NB4 (cell line): ENCODE measurements around the gene AKAP6.
"Not testable (repeated sequence)": the region's sequence is repeated elsewhere in the genome, so short reads cannot be mapped to it uniquely, and the experiment has no call there.

Experiments used
- DNase-seq: peaks from one replicate; pipeline ENCODE4 v3.0.0; 2010; ENCODE audit warnings: low read depth
- H3K4me3 ChIP-seq: one replicate; pipeline ENCODE4 v1.5.1; 2011; ENCODE audit warnings: mild to moderate bottlenecking, low read depth, low read length, moderate library complexity
- CTCF ChIP-seq: IDR thresholded peaks from one replicate; pipeline ENCODE4 v1.5.1; 2012; ENCODE audit warnings: low read depth, low read length
- MAX ChIP-seq: IDR thresholded peaks from 2 replicates; pipeline ENCODE4 v1.6.1; 2011; ENCODE audit warnings: low read depth, low read length
- MYC ChIP-seq: IDR thresholded peaks from 2 replicates; pipeline ENCODE4 v1.6.1; 2011; ENCODE audit warnings: low read depth, low read length
- POLR2A ChIP-seq: IDR thresholded peaks from 2 replicates; pipeline ENCODE4 v1.6.1; 2011; ENCODE audit warnings: mild to moderate bottlenecking; ENCODE audit not compliant: insufficient read length; ENCODE audit errors: extremely low read depth

AKAP6 gene

GRCh38 chr14:32576977-32577376 is 247.9 kb downstream of the AKAP6 start:
- H3K4me3 ChIP-seq: no peak overlapping the region
- DNase-seq: no peak
- TF ChIP-seq MYC (no peak), CTCF (no peak), POLR2A (no peak), MAX (no peak)

DNA sequence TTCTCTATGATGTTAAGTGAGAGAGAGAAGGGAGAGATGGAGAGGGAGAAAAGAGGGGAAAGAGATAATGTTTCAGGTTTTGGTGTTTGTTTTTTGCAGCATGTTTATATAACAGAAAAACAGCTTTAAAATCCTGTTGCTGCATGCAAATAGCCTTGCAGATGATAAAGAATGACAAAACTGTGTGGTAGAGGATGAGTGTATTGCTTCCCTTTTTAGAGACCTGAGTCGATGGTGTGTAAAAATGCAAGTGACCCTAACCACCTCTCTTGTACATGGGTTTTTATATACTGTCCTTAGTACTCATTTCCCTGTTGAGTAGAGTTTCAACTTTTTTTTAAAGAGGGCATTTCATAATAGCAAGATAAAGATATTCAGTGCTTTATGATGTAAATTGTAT is 249.1 kb downstream of the AKAP6 start:
- DNase-seq: no peak
- no peak for TF ChIP-seq MAX
- no peak for TF ChIP-seq POLR2A
- no peak overlapping the region for H3K4me3 ChIP-seq

- not testable (repeated sequence) for H3K4me3 ChIP-seq, DNase-seq
Measured at GRCh38 chr14:32583427-32583826, 254.3 kb downstream of the AKAP6 start.

GRCh38 chr14:32584079-32584478 is 255.0 kb downstream of the AKAP6 start:
- H3K4me3 ChIP-seq: no peak overlapping the region
- no peak for TF ChIP-seq POLR2A
- TF ChIP-seq CTCF: no peak
- TF ChIP-seq MAX: no peak
- TF ChIP-seq MYC: no peak
- no peak for DNase-seq

DNA sequence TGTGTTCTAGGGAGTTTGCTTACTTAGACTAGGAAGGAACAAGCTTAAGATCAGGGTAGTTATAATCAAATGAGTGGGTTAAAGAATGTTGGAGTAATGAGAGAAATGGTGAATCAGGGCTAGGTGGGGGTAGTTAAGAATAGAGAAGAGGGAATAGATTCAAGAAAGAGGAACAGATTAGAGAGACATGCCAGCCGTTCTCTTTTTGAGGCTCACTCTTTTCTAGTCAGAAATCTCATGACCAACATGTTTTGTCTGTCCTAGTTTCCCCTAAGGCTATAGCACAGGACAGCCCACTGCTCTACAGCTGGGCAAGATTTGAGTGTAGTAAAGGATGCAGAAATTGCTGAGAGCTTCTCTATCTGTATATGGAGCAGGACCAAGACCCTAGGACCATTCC is 258.4 kb downstream of the AKAP6 start:
- TF ChIP-seq POLR2A (no peak), MAX (no peak), MYC (no peak), CTCF (no peak)
- no peak overlapping the region for H3K4me3 ChIP-seq
- no peak for DNase-seq

GRCh38 chr14:32588448-32589320 is 259.6 kb downstream of the AKAP6 start:
- H3K4me3 ChIP-seq: no peak overlapping the region
- TF ChIP-seq POLR2A (no peak), MYC (no peak), CTCF (peak; percentile 62), MAX (no peak)
- DNase-seq: peak; percentile 49

- no peak overlapping the region for H3K4me3 ChIP-seq
- DNase-seq: no peak
- no peak for TF ChIP-seq MAX
- no peak for TF ChIP-seq MYC
- TF ChIP-seq POLR2A: no peak
- no peak for TF ChIP-seq CTCF
Measured at GRCh38 chr14:32590157-32590556, 261.1 kb downstream of the AKAP6 start.
